ENCODE measurements around the gene OSBP2. TPM values are rescaled to one million over a fixed set of nuclear protein-coding genes. Genes with fewer than 3 reads are reported as not detected.
A peak's percentile ranks its signal among the peaks of the same experiment; 100 is the strongest.

Gene OSBP2
- total RNA-seq, 1 donor from 2014 or later, result 0.58 TPM

DNA sequence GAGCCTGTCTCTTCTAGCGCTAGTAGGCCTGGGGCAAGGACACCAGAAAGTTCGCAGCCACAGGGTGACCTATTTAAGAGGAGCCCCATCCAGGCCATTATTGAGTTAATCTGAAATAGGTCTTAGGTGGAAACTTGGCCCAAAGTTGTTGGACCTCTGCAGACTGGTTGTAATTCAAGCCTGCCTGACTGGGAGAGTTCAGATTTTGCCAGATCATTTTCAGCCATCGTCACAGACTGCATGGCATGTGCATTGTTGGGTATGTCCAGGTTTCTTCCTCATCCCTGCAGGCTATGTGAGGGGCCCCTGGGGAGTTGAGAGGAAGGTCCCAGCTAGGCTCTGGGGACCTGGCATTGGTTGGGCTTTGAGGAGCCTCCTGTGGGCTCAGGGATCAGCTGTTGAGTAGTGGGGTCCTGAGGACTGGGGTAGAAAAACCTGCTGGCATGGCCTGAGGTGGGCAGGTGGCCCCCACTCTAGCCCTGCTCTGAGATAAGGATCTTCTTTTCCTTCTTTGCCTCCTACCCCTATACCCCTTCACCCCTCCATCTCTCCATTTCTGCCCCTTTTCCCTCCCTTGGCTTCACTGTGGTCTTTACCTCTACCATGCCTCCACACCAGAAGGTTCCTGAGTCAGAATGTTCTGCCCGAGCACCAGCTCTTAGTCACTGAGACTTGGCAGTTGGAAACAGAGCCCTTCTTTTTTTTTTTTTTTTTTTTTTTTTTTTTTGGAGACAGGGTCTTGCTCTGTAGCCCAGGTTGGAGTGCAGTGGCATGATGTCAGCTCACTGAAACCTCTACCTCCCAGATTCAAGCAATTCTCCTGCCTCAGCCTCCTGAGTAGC, 161.2 kb downstream of the OSBP2 start:
- Histone ChIP-seq H3K27ac (no peak overlapping the region), H4K20me1 (ENCODE audit: low read depth) (no peaks in the 10 kb centered on the region), H3K9ac (no peak overlapping the region), H3F3A (ENCODE audit: low read depth) (no peaks in the 10 kb centered on the region), H3K4me1 (no peaks in the 10 kb centered on the region), H3K4me2 (no peak overlapping the region), H2AFZ (replicated peaks) (no peak overlapping the region), H3K4me3 (no peak overlapping the region), H3K79me2 (ENCODE audit: low read depth) (no peaks in the 10 kb centered on the region), H3K27me3 (no peaks in the 10 kb centered on the region), H3K36me3 (no peaks in the 10 kb centered on the region), H3K9me3 (ENCODE audit: low read depth) (no peaks in the 10 kb centered on the region)
- no peaks in the 10 kb centered on the region for H3K4me1 Mint-ChIP-seq
- DNase-seq (ENCODE audit: low spot score), result no peak
- no peaks in the 10 kb centered on the region for H3K36me3 Mint-ChIP-seq
- no peak overlapping the region for H3K4me3 Mint-ChIP-seq
- no peak overlapping the region for H3K27ac Mint-ChIP-seq
- peaks cover 2% of the 10 kb centered on the region for H3K27me3 Mint-ChIP-seq (ENCODE audit: insufficient read depth, low read depth)
- H3K9me3 Mint-ChIP-seq, result peaks cover 2% of the 10 kb centered on the region
- TF ChIP-seq, protein P1, sequence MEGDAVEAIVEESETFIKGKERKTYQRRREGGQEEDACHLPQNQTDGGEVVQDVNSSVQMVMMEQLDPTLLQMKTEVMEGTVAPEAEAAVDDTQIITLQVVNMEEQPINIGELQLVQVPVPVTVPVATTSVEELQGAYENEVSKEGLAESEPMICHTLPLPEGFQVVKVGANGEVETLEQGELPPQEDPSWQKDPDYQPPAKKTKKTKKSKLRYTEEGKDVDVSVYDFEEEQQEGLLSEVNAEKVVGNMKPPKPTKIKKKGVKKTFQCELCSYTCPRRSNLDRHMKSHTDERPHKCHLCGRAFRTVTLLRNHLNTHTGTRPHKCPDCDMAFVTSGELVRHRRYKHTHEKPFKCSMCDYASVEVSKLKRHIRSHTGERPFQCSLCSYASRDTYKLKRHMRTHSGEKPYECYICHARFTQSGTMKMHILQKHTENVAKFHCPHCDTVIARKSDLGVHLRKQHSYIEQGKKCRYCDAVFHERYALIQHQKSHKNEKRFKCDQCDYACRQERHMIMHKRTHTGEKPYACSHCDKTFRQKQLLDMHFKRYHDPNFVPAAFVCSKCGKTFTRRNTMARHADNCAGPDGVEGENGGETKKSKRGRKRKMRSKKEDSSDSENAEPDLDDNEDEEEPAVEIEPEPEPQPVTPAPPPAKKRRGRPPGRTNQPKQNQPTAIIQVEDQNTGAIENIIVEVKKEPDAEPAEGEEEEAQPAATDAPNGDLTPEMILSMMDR (IDR thresholded peaks at IDR 0.05), result no peak
- TF ChIP-seq EZH2 (IDR thresholded peaks at IDR 0.05), result no peak
- TF ChIP-seq EZH2phosphoT487 (IDR thresholded peaks at IDR 0.05), result no peak

DNA sequence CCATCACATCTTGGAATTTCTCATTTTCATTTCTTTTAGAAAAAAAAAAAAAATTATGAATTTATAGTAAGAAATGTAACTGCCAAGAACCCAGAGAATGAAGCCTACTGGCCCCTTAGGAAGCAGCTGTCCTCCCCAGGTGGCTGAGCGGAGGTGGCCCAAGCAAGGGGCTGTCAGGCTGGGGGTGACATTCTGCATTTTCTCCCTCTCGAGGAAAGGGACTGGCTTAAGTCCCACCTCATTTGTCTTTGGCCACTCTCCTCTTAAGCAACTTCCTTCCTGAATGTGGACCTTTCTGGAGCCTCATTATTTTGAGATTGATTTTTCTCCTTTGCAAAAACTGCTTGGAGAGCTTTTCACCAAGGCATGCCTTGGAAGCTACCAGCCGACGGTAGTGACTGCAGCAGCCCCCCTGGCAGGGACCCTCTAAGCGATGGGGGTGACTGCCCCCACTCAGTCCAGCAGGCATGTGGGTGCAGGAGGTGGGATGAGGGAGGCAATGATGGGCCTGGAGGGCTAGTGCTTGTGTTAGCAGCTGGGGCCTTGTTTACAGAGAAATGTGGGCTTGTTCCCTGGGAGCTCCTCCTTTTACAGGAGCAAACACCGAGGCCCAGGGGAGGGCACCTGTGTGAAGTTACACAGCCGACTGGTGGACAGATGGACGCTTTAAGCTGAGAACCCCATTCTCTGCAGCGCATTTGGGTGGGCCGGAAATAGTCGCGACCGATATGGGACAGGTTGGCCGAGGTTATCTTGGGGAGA, 162.2 kb downstream of the OSBP2 start:
- Histone ChIP-seq H3K9ac (no peak overlapping the region), H3K9me3 (ENCODE audit: low read depth) (no peaks in the 10 kb centered on the region), H3K27me3 (no peaks in the 10 kb centered on the region), H3K36me3 (no peaks in the 10 kb centered on the region), H3K27ac (no peak overlapping the region), H3K4me1 (no peaks in the 10 kb centered on the region), H3K4me3 (no peak overlapping the region), H3K4me2 (no peak overlapping the region), H3F3A (ENCODE audit: low read depth) (no peaks in the 10 kb centered on the region), H2AFZ (replicated peaks) (peak overlapping the region; percentile 24), H4K20me1 (ENCODE audit: low read depth) (no peaks in the 10 kb centered on the region), H3K79me2 (ENCODE audit: low read depth) (no peaks in the 10 kb centered on the region)
- peaks cover 4% of the 10 kb centered on the region for H3K27me3 Mint-ChIP-seq (ENCODE audit: insufficient read depth, low read depth)
- TF ChIP-seq, protein P1 (IDR thresholded peaks at IDR 0.05), result no peak
- TF ChIP-seq EZH2 (IDR thresholded peaks at IDR 0.05), result no peak
- no peak for TF ChIP-seq EZH2phosphoT487 (IDR thresholded peaks at IDR 0.05)
- peaks cover 2% of the 10 kb centered on the region for H3K9me3 Mint-ChIP-seq
- no peaks in the 10 kb centered on the region for H3K36me3 Mint-ChIP-seq
- H3K4me1 Mint-ChIP-seq, result no peaks in the 10 kb centered on the region
- no peak overlapping the region for H3K27ac Mint-ChIP-seq
- no peak for DNase-seq (ENCODE audit: low spot score)
- H3K4me3 Mint-ChIP-seq, result no peak overlapping the region

DNA sequence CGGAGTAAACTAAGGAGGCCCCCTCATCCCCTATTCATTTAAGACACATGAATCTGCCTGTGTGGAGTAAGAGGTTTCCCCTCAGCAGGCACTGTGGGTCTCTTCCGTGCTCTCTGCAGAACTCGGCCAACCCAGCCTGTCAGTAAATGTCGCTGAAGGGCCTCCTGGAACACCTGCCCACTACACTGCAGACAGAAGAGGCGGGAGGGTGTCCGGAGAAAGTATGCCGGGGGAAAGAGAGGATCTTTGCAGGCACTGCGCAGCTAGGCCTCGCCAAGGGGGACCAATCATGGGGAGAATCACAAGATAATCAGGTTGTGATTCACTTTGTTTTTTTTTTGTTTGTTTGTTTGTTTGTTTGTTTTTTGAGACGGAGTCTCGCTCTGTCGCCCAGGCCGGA, 163.1 kb downstream of the OSBP2 start:
- Histone ChIP-seq H3K4me3 (no peak overlapping the region), H3K9me3 (ENCODE audit: low read depth) (no peaks in the 10 kb centered on the region), H3K79me2 (ENCODE audit: low read depth) (no peaks in the 10 kb centered on the region), H3K4me2 (no peak overlapping the region), H3K4me1 (no peaks in the 10 kb centered on the region), H3K36me3 (no peaks in the 10 kb centered on the region), H3K27me3 (no peaks in the 10 kb centered on the region), H2AFZ (replicated peaks) (no peak overlapping the region), H4K20me1 (ENCODE audit: low read depth) (no peaks in the 10 kb centered on the region), H3K27ac (no peak overlapping the region), H3F3A (ENCODE audit: low read depth) (no peaks in the 10 kb centered on the region), H3K9ac (no peak overlapping the region)
- Mint-ChIP-seq H3K4me3 (no peak overlapping the region), H3K4me1 (no peaks in the 10 kb centered on the region), H3K36me3 (no peaks in the 10 kb centered on the region), H3K27me3 (ENCODE audit: insufficient read depth, low read depth) (peaks cover 4% of the 10 kb centered on the region), H3K27ac (no peak overlapping the region), H3K9me3 (peaks cover 2% of the 10 kb centered on the region)
- no peak for DNase-seq (ENCODE audit: low spot score)
- TF ChIP-seq, protein P1 (IDR thresholded peaks at IDR 0.05), result no peak
- TF ChIP-seq EZH2phosphoT487 (IDR thresholded peaks at IDR 0.05) (no peak), EZH2 (IDR thresholded peaks at IDR 0.05) (no peak)

All from neural progenitor cell (in vitro differentiated cells).